ENCODE data around the gene LRMDA. TPM values are rescaled to one million over a fixed set of nuclear protein-coding genes. Genes with fewer than 3 reads are reported as not detected.

Gene LRMDA
- total RNA-seq, 1 donor from 2014 or later = 18.7 TPM

DNA sequence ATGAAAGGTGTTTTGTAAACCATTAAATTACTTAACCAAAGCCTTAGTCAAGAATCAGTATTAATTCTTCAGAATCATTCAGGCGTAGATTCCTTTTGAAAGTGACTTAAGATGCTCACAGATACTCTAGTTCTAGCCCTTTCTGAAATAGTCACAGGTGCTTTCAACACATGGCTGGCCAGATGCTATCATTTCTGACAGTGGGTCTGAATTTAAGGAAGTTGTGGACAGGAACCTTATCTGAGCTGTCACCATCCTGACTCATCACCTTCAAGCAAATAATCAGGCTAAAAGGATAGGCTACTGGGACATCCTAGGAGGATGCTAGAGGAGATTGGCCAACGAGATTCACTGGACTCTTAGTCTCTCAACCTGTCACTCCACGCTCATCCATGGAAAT lies 501.5 kb downstream of the LRMDA start:
- TF ChIP-seq, protein P1, sequence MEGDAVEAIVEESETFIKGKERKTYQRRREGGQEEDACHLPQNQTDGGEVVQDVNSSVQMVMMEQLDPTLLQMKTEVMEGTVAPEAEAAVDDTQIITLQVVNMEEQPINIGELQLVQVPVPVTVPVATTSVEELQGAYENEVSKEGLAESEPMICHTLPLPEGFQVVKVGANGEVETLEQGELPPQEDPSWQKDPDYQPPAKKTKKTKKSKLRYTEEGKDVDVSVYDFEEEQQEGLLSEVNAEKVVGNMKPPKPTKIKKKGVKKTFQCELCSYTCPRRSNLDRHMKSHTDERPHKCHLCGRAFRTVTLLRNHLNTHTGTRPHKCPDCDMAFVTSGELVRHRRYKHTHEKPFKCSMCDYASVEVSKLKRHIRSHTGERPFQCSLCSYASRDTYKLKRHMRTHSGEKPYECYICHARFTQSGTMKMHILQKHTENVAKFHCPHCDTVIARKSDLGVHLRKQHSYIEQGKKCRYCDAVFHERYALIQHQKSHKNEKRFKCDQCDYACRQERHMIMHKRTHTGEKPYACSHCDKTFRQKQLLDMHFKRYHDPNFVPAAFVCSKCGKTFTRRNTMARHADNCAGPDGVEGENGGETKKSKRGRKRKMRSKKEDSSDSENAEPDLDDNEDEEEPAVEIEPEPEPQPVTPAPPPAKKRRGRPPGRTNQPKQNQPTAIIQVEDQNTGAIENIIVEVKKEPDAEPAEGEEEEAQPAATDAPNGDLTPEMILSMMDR (IDR thresholded peaks at IDR 0.05; ENCODE audit: insufficient read depth, low read length, poor library complexity, severe bottlenecking) = no peak
- Histone ChIP-seq H3K4me3 (ENCODE audit: low read depth, low read length) (no peak overlapping the region), H3K27me3 (ENCODE audit: control insufficient read depth, insufficient read depth, low read length) (no peaks in the 10 kb centered on the region), H3K36me3 (ENCODE audit: control insufficient read depth, insufficient read depth, low read length) (no peaks in the 10 kb centered on the region)
- DNase-seq (ENCODE audit: low read depth) = no peak

DNA sequence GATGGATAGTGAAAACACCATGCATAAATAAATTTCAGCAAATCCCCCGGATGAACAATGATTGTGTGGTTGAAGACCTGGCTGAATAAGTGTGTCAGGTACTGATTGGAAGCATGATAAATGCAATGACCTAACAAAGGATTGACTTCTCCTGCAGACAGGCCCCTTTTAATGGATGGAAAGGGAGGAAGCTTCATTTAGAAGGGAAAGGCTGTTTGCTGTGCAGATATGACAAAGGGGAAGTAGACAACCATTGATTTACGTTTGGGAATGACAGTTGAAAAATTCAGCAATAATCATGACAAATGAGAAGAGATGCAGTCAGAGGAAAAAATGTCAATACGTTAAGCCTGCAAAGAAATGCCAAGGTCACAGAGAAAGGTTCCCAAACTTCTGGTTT lies 503.8 kb downstream of the LRMDA start:
- no peak for DNase-seq (ENCODE audit: low read depth)

DNA sequence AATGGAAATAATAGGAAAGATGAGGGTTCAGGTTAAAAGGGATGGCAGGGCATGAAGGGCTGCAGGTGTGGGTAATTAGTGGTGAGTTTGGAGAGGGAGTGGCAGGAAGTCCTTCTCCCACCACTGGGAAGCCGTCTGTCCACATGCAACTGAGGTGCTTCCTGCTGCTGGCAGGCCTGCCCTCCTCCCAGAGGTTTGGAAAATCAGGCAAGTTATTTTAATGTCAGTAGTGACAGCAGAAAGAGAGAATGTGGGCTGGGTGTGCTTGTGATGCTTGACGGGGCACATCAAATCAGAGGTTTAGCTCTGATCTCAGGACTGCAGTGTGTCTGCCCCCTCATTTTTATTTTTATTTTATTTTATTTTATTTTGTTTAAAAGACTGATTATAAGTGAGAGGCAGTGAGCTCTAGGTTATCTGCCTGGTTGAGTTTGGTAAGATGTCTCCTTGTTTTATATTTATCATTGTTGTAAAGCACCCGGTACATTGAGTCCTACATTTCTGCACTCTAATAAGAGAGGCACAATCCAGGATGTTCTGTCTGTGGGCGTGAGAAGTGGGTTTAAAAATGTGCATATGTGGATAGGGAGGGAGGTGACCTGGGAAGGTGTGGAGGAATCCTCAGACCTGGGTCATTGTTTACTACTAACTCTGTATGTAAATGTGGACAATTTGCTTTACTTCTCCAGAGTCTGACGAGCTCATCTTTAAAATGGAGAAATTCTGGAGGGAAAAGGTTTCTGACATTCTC lies 504.4 kb downstream of the LRMDA start:
- H3K4me3 ChIP-seq (ENCODE audit: low read depth, low read length) = no peak overlapping the region
- H3K36me3 ChIP-seq (ENCODE audit: control insufficient read depth, insufficient read depth, low read length) = no peaks in the 10 kb centered on the region
- TF ChIP-seq, protein P1 (IDR thresholded peaks at IDR 0.05; ENCODE audit: insufficient read depth, low read length, poor library complexity, severe bottlenecking) = no peak
- DNase-seq (ENCODE audit: low read depth) = no peak
- no peaks in the 10 kb centered on the region for H3K27me3 ChIP-seq (ENCODE audit: control insufficient read depth, insufficient read depth, low read length)

More for the DNA sequence above, 503.8 kb downstream of the LRMDA start:
- Histone ChIP-seq H3K4me3 (ENCODE audit: low read depth, low read length) (no peak overlapping the region), H3K27me3 (ENCODE audit: control insufficient read depth, insufficient read depth, low read length) (no peaks in the 10 kb centered on the region), H3K36me3 (ENCODE audit: control insufficient read depth, insufficient read depth, low read length) (no peaks in the 10 kb centered on the region)
- TF ChIP-seq, protein P1 (IDR thresholded peaks at IDR 0.05; ENCODE audit: insufficient read depth, low read length, poor library complexity, severe bottlenecking) = no peak

DNA sequence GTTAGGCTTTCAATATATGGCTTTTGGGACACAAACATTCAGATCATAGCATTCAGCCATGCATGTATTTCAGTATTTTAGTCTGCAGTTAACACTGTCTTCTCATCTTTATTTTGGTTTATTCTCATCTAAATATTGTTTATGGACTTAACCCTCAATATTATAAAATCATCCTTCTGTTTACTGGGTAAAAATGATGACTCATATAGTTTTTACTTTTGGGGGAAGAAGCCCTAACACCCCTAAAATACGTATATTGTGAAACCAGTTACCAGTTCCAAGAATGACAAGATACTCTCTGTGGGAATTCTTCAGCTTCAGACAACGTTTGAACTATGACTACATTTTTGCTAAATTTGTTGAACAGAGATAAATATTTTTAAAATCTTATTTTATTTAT lies 505.4 kb downstream of the LRMDA start:
- Histone ChIP-seq H3K27me3 (ENCODE audit: control insufficient read depth, insufficient read depth, low read length) (peaks cover 5% of the 10 kb centered on the region), H3K36me3 (ENCODE audit: control insufficient read depth, insufficient read depth, low read length) (no peaks in the 10 kb centered on the region), H3K4me3 (ENCODE audit: low read depth, low read length) (no peak overlapping the region)
- DNase-seq (ENCODE audit: low read depth) = no peak
- TF ChIP-seq, protein P1 (IDR thresholded peaks at IDR 0.05; ENCODE audit: insufficient read depth, low read length, poor library complexity, severe bottlenecking) = no peak

DNA sequence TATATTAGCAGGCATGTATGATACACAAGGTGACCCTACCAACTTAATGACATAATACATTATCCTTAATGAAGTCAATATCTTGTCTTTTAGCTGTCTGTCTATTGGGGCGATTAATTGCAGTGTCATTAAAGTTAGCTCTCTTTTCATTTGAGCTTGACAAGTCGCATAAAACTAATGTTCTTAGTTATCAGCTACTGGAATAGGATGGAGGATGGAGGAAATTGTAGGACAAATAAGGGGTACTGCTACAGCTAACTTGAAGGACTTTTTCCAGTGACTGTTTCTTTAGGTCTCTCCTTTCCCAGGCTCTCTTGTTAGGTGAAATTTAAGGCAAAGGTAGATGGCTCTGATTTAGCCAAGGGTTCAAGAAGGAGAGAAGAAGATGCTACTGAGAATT lies 506.4 kb downstream of the LRMDA start:
- Histone ChIP-seq H3K36me3 (ENCODE audit: control insufficient read depth, insufficient read depth, low read length) (no peaks in the 10 kb centered on the region), H3K27me3 (ENCODE audit: control insufficient read depth, insufficient read depth, low read length) (peaks cover 5% of the 10 kb centered on the region), H3K4me3 (ENCODE audit: low read depth, low read length) (no peak overlapping the region)
- TF ChIP-seq, protein P1 (IDR thresholded peaks at IDR 0.05; ENCODE audit: insufficient read depth, low read length, poor library complexity, severe bottlenecking) = no peak
- no peak for DNase-seq (ENCODE audit: low read depth)
